ENCODE results near the gene KLF5.
"Not testable (repeated sequence)": the region's sequence is repeated elsewhere in the genome, so short reads cannot be mapped to it uniquely, and the experiment has no call there.

The KLF5 gene
- total RNA-seq: 3.1 to 17.6 (median 6.9) reads per million in 3 experiments

- peak; percentile 95 for DNase-seq
Observed at GRCh38 chr13:73058736-73059459, at the start of gene KLF5. KLF5 (plus strand) TSS chr13:73059005; CDS start chr13:73059328, 323 bp downstream.

DNA sequence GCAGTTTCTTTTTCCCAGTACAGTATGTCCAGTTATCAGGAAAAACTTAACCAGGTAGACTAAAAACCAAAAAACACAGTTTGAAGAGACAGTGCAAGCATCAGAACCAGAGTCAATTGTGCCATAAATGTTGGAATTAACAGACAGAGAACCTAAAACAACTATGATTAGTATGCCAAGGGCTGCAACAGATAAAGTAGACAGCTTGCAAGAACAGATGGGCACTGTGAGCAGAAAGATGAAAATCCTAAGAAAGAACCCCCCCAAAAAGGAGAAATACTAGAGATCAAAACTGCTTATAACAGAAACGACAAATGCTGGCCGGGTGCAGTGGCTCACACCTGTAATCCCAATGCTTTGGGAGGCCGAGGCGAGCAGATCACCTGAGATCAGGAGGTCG, 47.1 kb upstream of the KLF5 start:
- DNase-seq: no peak

DNA sequence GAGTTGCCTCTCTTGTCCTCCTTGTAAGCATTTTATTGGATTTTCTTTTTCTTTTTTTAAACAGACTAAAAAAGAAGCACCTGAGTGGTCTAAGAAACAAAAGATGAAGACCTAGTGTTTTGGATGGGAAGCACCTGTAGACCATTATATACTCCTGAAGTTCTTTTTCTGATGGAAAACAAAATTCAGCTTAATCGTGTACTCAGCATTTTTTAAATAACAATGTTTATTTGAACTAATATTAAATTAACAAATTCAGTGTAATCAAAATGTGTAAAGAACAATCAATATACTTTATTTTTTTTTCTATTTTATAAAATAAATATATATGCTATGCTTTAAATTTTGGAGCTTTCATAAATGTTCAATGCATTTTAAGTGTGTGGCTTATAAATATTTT, 43.0 kb upstream of the KLF5 start:
- DNase-seq: no peak

DNA sequence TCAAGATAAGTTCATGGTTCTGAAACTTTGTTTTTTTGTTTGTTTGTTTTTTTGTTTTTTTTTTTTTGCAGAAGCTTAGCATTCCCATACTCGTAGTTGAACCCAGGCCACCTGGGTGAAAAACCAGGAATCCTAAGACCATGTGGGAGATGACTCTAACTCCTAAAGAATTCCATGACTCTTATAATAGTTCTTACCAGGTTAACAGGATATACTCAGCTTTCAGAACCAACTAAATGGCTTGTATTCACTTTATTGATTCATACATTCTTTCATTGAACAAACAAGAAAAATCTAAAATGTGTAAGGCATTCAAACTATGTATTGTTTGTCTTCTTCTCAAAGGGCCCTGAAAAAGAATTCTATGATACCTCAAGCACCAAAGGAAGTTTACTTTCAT, 40.5 kb upstream of the KLF5 start:
- DNase-seq: no peak

- no peak for DNase-seq
Observed at GRCh38 chr13:73025217-73026012, 33.4 kb upstream of the KLF5 start.

GRCh38 chr13:73034901-73035300, 23.9 kb upstream of the KLF5 start:
- no peak for DNase-seq

DNA sequence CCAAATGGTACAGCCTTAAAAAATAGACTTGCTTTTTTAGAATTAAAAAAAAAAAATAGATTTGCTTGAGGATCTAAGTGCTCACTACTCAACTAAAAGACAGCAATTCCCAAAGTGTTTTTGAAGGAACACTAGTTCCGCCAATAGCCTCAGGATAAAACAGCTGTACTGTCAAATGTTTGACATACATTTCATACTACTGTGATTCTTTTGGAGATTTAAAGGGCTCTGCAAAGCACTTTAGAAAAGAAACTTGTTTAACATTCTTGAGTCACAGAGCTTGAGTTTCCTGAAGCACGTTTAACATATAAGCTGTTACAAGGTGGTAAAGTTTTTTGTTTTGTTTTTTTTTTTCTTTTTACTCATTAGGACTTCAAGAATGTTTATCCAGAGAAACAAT, 23.1 kb upstream of the KLF5 start:
- DNase-seq: no peak

DNA sequence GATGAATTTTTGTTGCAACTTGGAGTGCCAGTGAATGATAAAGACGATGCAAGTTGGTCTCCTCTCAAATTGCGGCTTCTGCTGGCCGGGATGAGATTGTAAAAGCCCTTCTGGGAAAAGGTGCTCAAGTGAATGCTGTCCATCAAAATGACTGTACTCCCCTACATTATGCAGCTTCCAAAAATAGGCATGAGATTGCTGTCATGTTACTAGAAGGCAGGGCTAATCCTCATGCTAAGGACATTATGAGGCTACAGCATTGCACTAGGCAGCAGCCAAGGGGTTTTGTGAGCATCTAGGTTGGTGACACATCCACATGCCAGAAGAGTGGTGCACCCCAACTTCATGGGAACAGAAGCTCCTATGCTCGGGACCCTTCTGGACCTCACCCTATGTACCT, 22.2 kb upstream of the KLF5 start:
- no peak for DNase-seq

DNA sequence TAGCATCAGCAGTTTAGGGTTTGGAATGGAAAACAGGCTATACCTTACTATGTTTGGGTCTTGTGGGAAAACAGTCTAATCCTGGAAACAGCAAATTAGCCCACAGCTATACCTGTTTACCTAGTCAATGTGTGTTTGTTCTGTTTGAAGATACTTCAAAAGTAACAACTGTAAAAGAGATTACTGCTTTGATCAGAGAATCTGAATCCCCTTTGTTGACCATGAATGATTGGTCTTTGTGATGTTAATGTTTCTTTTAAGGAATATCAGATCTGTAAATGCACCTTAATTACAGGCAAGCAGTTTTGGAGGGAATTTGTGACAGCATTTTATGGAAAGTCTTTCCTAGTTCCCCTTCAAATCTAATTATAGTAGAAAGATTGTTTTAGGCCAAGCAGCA, 20.7 kb upstream of the KLF5 start:
- no peak for DNase-seq

GRCh38 chr13:73039201-73040108, 19.4 kb upstream of the KLF5 start:
- DNase-seq: no peak

GRCh38 chr13:73040484-73040883, 18.3 kb upstream of the KLF5 start:
- DNase-seq: no peak

GRCh38 chr13:73040968-73041596, 17.7 kb upstream of the KLF5 start:
- DNase-seq: no peak

DNA sequence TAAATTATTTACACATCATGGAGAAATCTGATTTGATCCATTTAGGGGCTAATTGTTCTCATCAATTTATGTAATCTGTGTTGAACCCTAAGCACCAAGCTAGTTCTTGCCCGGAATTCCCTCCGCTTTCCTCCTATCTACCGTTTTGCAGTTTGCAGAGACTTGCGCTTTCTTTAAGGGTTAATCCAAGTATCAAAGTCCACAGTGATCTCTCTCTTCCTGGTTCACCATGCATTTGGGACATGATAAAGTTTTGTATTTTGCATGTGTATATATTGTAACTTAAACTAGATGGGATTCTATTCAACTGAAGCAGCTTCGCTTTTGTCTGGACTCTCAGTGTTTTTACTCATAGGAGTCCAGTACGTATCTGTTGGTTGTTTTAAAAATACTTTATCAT, 13.8 kb upstream of the KLF5 start:
- no peak for DNase-seq

GRCh38 chr13:73048615-73049014, 10.2 kb upstream of the KLF5 start:
- not testable (repeated sequence) for DNase-seq

DNA sequence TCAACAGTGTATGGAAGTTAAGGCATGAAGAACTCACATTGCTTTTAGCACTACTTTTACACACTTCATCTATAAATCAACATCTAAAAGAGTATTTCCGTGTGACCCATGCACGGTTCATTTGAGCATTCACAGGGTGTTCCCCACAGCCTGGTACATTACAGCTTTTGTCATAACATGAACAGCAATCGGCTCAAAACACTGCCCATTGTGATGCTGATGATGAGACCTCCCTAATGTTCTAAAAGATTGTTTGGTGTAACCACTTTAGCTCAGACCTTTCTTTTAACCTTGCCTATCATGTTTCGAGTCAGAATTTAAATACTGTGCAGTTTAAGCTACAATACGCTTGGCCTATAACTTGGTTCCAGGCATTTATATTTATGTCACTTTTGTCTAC, 4.1 kb upstream of the KLF5 start:
- DNase-seq: no peak

GRCh38 chr13:73055813-73056564, 2.8 kb upstream of the KLF5 start:
- DNase-seq: no peak

DNA sequence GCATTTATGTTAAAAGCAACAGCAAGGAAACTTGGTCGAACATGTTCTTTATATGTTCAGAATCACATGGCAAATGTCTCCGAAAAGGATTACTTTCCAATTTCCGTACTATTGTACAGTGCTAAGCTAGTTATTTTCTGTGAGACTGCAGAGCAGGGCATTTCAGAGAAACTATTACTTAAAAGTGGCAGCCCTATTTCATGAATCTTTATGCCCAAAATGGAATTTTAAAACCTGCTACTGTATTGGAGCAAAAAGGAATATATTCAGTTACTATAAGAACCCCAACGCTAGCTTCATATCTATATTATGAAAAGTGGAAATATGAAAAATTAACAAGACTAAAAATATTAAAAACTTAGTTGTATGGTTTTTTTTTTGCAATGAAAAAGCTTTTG, 2.2 kb upstream of the KLF5 start:
- DNase-seq: no peak

DNA sequence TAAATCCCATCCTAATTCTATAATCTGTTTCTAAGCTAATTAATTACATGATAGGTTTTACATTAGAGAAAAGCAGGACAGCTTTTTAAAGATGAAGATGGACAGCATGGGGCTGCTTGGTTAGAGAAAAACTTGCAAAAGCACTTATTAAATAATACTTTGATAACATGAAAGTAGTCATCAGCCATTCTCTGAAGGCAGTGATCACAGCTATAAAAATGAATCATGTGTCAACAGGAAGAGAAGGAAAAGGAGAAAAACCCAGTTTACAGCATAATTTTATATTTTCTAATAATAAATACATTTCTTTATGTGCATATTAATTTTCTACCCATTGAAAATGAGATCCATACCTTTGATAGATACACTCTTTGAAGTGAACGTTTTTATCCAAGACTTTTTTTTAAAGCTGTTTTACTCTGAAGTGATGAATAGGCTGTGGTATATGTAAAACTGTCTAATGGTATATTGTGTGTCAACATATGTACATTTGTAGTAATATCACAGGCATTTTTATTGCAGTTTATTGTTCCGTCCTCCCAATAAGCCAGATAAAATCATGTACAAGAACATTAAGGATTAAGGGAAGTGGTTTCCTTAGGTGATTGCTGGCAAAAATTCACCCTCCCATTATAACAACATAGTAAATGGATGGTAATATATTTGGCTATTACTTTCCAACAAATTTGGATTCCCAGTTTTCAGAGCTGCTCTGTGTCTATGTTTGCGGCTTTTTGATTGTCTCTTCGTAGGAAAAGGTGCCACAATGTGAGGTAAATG, 1.3 kb upstream of the KLF5 start:
- no peak for DNase-seq

- DNase-seq: no peak
Observed at GRCh38 chr13:73058064-73058313, 816 bp upstream of the KLF5 start.

DNA sequence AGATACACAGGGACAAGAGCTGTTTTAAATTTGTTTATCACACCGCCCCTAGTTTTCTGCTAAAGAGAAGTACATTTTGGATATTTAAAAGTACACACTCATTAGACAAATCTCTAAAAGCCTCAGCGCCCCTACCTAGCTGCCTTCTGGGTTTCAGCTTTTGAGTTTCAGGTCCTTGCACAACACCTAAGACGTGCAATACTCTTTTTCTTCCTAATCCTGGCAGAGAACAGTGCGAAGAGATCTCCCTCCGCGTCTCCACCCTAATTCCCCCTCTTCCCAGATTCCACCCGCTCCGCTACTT, 421 bp upstream of the KLF5 start:
- DNase-seq: no peak

GRCh38 chr13:73059460-73060250, 850 bp downstream of the KLF5 start:
- peak; percentile 45 for DNase-seq

Data from central memory CD4-positive, alpha-beta T cell (primary cell).